Kidney epithelial cell (primary cell): ENCODE data around the gene TRIM36. TPM values are rescaled to one million over a fixed set of nuclear protein-coding genes. Genes with fewer than 3 reads are reported as not detected.

Experiments used
- DNase-seq: peaks from one replicate; pipeline ENCODE4 v3.0.0-alpha.2; 2010; ENCODE audit warnings: low read depth
- H3K27me3 ChIP-seq: 2 replicates; pipeline ENCODE4 v1.6.0; 2011; ENCODE audit warnings: low read length; ENCODE audit not compliant: control insufficient read depth, insufficient read depth
- H3K36me3 ChIP-seq: 2 replicates; pipeline ENCODE4 v1.5.1; 2011; ENCODE audit warnings: low read length; ENCODE audit not compliant: control insufficient read depth, insufficient read depth
- H3K4me3 ChIP-seq: 2 replicates; pipeline ENCODE4 v1.5.1; 2011; ENCODE audit warnings: low read depth, mild to moderate bottlenecking, control low read depth, low read length
- CTCF ChIP-seq: IDR thresholded peaks from 2 replicates; pipeline ENCODE4 v1.5.1; 2011; ENCODE audit warnings: mild to moderate bottlenecking, moderate library complexity, low read length, control low read depth, inconsistent platforms; ENCODE audit not compliant: insufficient read depth, poor library complexity, severe bottlenecking
- total RNA-seq: library from RNA; depleted of rRNA; stranded (reverse); fragments of >200 nt; gene quantifications from 2 replicates; pipeline ENCODE4 v1.2.3, GENCODE V29; 2015

Gene TRIM36
- total RNA-seq, 1 donor from 2014 or later, result 7.9 TPM

- no peak for DNase-seq
- no peak for TF ChIP-seq CTCF
- H3K4me3 ChIP-seq, result peak overlapping the region; percentile 89
- peaks cover 3% of the 10 kb centered on the region for H3K27me3 ChIP-seq
- no peaks in the 10 kb centered on the region for H3K36me3 ChIP-seq
Measured at GRCh38 chr5:115170929-115171510, 1.3 kb upstream of the TRIM36 start.

GRCh38 chr5:115170134-115170928 lies 623 bp upstream of the TRIM36 start:
- Histone ChIP-seq H3K36me3 (no peaks in the 10 kb centered on the region), H3K27me3 (peaks cover 3% of the 10 kb centered on the region), H3K4me3 (peak overlapping the region; percentile 89)
- TF ChIP-seq CTCF, result no peak
- DNase-seq, result no peak

GRCh38 chr5:115168829-115169486 lies 750 bp downstream of the TRIM36 start:
- peaks cover 3% of the 10 kb centered on the region for H3K27me3 ChIP-seq
- H3K36me3 ChIP-seq, result no peaks in the 10 kb centered on the region
- H3K4me3 ChIP-seq, result peak overlapping the region; percentile 89
- no peak for TF ChIP-seq CTCF
- no peak for DNase-seq

- H3K36me3 ChIP-seq, result no peaks in the 10 kb centered on the region
- no peak overlapping the region for H3K4me3 ChIP-seq
- peaks cover 3% of the 10 kb centered on the region for H3K27me3 ChIP-seq
- DNase-seq, result no peak
- no peak for TF ChIP-seq CTCF
Measured at GRCh38 chr5:115166744-115167393, 2.8 kb downstream of the TRIM36 start.

GRCh38 chr5:115165790-115166189 lies 3.9 kb downstream of the TRIM36 start:
- no peak for DNase-seq
- Histone ChIP-seq H3K4me3 (no peak overlapping the region), H3K27me3 (peaks cover 3% of the 10 kb centered on the region), H3K36me3 (no peaks in the 10 kb centered on the region)
- TF ChIP-seq CTCF, result no peak
